H1 (cell line): Measurements from ENCODE around the gene BCL11A. TPM values are rescaled to one million over a fixed set of nuclear protein-coding genes. Genes with fewer than 3 reads are reported as not detected.

ENCODE experiments used
- ASH2L ChIP-seq: fragments of 200-600, 300-600 bp; sonication (generic); IDR thresholded peaks from one replicate; pipeline ENCODE4 v1.7.1; 2017; ENCODE audit warnings: low read length
- BRCA1 ChIP-seq: IDR thresholded peaks from 2 replicates; pipeline ENCODE4 v1.6.1; 2012; ENCODE audit warnings: low read depth, low read length, improper control_type of control experiment
- CHD1 ChIP-seq: IDR thresholded peaks from 2 replicates; pipeline ENCODE4 v1.6.1; 2012; ENCODE audit warnings: low read depth, low read length, improper control_type of control experiment
- KDM5A ChIP-seq: fragments of 200-600 bp; IDR thresholded peaks from 2 replicates; pipeline ENCODE4 v1.7.1; 2012; ENCODE audit warnings: mild to moderate bottlenecking, low read length, inconsistent platforms, mixed read lengths
- RAD21 ChIP-seq, 2 experiments: IDR thresholded peaks in 1 of 2; conservative IDR thresholded peaks in 1 of 2; 2 replicates each; pipeline ENCODE4 v1.6.1; 2011; ENCODE audit warnings: low read depth in 2 of 2, low read length in 2 of 2, improper control_type of control experiment in 1 of 2, inconsistent platforms in 1 of 2, mild to moderate bottlenecking in 1 of 2, moderate library complexity in 1 of 2
- SP1 ChIP-seq: IDR thresholded peaks from 2 replicates; pipeline ENCODE4 v1.6.1; 2011; ENCODE audit warnings: low read depth, low read length
- SP2 ChIP-seq: IDR thresholded peaks from 2 replicates; pipeline ENCODE4 v1.6.1; 2012; ENCODE audit warnings: mild to moderate bottlenecking, low read length, inconsistent platforms
- SRF ChIP-seq: IDR thresholded peaks from 2 replicates; pipeline ENCODE4 v1.6.1; 2011; ENCODE audit warnings: mild to moderate bottlenecking, low read depth, low read length, moderate library complexity
- TEAD4 ChIP-seq: IDR thresholded peaks from 2 replicates; pipeline ENCODE4 v1.6.1; 2012; ENCODE audit warnings: low read depth, low read length, inconsistent platforms, mixed read lengths
- polyA plus RNA-seq, 7 experiments: library from polyadenylated mRNA; depleted of rRNA in 3 of 7; stranded (reverse) in 5 of 7; unstranded in 2 of 7; fragments of >200 nt in 5 of 7; fragments of 200-250 nt in 2 of 7; gene quantifications; 1 replicate in 5 of 7; 2 replicates in 1 of 7; 4 replicates in 1 of 7; pipeline versions ENCODE4 v1.2.1 to v1.2.3, GENCODE V29; 2011 to 2013; ENCODE audit warnings: missing spikeins in 2 of 7, mixed read lengths in 2 of 7
- total RNA-seq: library from RNA; stranded (reverse); fragmentation: NEBNext Ultra II Directional; extraction: Animal tissue kit (Norgen Biotek cat#: 25700); gene quantifications from 2 replicates; pipeline ENCODE4 v1.2.1, GENCODE V29; 2021
- TF ChIP-seq, protein P1 (sequence below): fragments of 300-600 bp; sonication (generic); IDR thresholded peaks from 2 replicates; pipeline ENCODE4 v1.7.1; 2012; ENCODE audit warnings: low read length, moderate library complexity, mild to moderate bottlenecking, inconsistent platforms; ENCODE audit not compliant: insufficient replicate concordance

Gene BCL11A
- total and polyA plus RNA-seq, 2 of the 8 experiments (the other 6 are each of a cell fraction or from before 2014, with no cell fraction given) = 11.9 to 59.3 TPM

DNA sequence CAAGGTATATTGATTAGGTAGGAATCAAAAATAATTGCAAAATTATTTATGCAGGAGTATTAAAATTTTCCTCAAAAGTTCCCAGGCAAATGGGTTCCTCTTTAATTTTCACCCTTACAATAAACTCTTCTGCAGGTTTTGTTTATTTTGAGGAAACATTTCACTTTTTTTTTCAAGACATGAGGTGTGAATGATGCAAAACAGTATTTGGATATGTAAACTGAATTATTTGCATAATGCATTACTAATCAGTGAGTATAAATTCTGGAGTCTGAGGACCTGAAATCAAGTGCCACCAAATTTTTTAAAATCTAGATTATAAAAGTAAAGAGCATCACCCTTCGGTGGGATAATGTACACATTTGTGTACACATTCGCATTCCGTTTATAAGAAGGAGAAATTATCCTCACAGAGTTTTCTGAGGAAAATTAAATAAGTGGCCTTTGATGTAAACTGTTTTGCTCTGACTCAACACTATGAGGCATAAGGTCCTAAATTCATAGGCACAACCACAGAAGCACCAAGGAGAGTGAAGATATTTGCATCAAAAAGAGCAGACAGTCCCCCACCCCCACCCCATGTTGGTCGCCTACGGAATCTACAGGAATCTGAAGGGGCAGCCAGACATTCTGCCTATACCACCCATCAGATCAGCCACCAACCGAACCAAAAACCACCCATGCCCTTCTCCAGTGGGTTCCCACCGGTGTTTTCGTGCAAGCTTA lies 33.1 kb downstream of the BCL11A start (continued):
- TF ChIP-seq, protein P1, sequence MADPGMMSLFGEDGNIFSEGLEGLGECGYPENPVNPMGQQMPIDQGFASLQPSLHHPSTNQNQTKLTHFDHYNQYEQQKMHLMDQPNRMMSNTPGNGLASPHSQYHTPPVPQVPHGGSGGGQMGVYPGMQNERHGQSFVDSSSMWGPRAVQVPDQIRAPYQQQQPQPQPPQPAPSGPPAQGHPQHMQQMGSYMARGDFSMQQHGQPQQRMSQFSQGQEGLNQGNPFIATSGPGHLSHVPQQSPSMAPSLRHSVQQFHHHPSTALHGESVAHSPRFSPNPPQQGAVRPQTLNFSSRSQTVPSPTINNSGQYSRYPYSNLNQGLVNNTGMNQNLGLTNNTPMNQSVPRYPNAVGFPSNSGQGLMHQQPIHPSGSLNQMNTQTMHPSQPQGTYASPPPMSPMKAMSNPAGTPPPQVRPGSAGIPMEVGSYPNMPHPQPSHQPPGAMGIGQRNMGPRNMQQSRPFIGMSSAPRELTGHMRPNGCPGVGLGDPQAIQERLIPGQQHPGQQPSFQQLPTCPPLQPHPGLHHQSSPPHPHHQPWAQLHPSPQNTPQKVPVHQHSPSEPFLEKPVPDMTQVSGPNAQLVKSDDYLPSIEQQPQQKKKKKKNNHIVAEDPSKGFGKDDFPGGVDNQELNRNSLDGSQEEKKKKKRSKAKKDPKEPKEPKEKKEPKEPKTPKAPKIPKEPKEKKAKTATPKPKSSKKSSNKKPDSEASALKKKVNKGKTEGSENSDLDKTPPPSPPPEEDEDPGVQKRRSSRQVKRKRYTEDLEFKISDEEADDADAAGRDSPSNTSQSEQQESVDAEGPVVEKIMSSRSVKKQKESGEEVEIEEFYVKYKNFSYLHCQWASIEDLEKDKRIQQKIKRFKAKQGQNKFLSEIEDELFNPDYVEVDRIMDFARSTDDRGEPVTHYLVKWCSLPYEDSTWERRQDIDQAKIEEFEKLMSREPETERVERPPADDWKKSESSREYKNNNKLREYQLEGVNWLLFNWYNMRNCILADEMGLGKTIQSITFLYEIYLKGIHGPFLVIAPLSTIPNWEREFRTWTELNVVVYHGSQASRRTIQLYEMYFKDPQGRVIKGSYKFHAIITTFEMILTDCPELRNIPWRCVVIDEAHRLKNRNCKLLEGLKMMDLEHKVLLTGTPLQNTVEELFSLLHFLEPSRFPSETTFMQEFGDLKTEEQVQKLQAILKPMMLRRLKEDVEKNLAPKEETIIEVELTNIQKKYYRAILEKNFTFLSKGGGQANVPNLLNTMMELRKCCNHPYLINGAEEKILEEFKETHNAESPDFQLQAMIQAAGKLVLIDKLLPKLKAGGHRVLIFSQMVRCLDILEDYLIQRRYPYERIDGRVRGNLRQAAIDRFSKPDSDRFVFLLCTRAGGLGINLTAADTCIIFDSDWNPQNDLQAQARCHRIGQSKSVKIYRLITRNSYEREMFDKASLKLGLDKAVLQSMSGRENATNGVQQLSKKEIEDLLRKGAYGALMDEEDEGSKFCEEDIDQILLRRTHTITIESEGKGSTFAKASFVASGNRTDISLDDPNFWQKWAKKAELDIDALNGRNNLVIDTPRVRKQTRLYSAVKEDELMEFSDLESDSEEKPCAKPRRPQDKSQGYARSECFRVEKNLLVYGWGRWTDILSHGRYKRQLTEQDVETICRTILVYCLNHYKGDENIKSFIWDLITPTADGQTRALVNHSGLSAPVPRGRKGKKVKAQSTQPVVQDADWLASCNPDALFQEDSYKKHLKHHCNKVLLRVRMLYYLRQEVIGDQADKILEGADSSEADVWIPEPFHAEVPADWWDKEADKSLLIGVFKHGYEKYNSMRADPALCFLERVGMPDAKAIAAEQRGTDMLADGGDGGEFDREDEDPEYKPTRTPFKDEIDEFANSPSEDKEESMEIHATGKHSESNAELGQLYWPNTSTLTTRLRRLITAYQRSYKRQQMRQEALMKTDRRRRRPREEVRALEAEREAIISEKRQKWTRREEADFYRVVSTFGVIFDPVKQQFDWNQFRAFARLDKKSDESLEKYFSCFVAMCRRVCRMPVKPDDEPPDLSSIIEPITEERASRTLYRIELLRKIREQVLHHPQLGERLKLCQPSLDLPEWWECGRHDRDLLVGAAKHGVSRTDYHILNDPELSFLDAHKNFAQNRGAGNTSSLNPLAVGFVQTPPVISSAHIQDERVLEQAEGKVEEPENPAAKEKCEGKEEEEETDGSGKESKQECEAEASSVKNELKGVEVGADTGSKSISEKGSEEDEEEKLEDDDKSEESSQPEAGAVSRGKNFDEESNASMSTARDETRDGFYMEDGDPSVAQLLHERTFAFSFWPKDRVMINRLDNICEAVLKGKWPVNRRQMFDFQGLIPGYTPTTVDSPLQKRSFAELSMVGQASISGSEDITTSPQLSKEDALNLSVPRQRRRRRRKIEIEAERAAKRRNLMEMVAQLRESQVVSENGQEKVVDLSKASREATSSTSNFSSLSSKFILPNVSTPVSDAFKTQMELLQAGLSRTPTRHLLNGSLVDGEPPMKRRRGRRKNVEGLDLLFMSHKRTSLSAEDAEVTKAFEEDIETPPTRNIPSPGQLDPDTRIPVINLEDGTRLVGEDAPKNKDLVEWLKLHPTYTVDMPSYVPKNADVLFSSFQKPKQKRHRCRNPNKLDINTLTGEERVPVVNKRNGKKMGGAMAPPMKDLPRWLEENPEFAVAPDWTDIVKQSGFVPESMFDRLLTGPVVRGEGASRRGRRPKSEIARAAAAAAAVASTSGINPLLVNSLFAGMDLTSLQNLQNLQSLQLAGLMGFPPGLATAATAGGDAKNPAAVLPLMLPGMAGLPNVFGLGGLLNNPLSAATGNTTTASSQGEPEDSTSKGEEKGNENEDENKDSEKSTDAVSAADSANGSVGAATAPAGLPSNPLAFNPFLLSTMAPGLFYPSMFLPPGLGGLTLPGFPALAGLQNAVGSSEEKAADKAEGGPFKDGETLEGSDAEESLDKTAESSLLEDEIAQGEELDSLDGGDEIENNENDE = peak; percentile 41
- no peak for TF ChIP-seq SRF
- TF ChIP-seq TEAD4 = peak; percentile 33; the same call in 1 of the 2 replicates
- TF ChIP-seq RAD21 (IDR thresholded peaks at IDR 0.05 in 1 of 2, conservative IDR thresholded peaks at IDR 0.05 in 1 of 2; ENCODE audit: low read depth in 2 of 2, low read length in 2 of 2) = peak in 1 of 2 experiments; percentile 8; a peak in 1 of 4 replicates
- TF ChIP-seq SP2 = no peak
- peak; percentile 52; the same call in 1 of the 2 replicates for TF ChIP-seq SP1
- peak; percentile 2 for TF ChIP-seq ASH2L
- no peak for TF ChIP-seq CHD1
- TF ChIP-seq BRCA1 = no peak
- no peak for TF ChIP-seq KDM5A
